ENCODE data around the gene SYTL5.

SYTL5 gene

GRCh38 chrX:38004046-38004445, 2.3 kb upstream of the SYTL5 start:
- Histone ChIP-seq H3K27ac (no peak overlapping the region), H4K20me1 (ENCODE audit: insufficient read depth) (no peaks in the 10 kb centered on the region), H3K4me1 (ENCODE audit: low read depth, poor library complexity, severe bottlenecking) (peaks cover 21% of the 10 kb centered on the region), H3K9ac (no peak overlapping the region), H3K79me2 (ENCODE audit: insufficient read depth, low read depth) (no peaks in the 10 kb centered on the region), H3K4me3 (IDR thresholded peaks at IDR 0.05; ENCODE audit: insufficient read depth, low read depth, low read length) (no peak overlapping the region), H3K36me3 (ENCODE audit: insufficient read depth) (no peaks in the 10 kb centered on the region), H3K4me2 (no peak overlapping the region), H3K27me3 (ENCODE audit: insufficient read depth, low read depth) (no peaks in the 10 kb centered on the region), H2AFZ (ENCODE audit: low read depth) (no peak overlapping the region)
- TF ChIP-seq CTCF (conservative IDR thresholded peaks at IDR 0.05; ENCODE audit: low read depth, low read length): no peak

- Histone ChIP-seq H3K4me1 (ENCODE audit: low read depth, poor library complexity, severe bottlenecking) (peaks cover 41% of the 10 kb centered on the region), H4K20me1 (ENCODE audit: insufficient read depth) (no peaks in the 10 kb centered on the region), H3K4me2 (no peak overlapping the region), H3K4me3 (IDR thresholded peaks at IDR 0.05; ENCODE audit: insufficient read depth, low read depth, low read length) (no peak overlapping the region), H2AFZ (ENCODE audit: low read depth) (no peak overlapping the region), H3K27me3 (ENCODE audit: insufficient read depth, low read depth) (no peaks in the 10 kb centered on the region), H3K27ac (no peak overlapping the region), H3K36me3 (ENCODE audit: insufficient read depth) (no peaks in the 10 kb centered on the region), H3K9ac (no peak overlapping the region), H3K79me2 (ENCODE audit: insufficient read depth, low read depth) (no peaks in the 10 kb centered on the region)
- TF ChIP-seq CTCF (conservative IDR thresholded peaks at IDR 0.05; ENCODE audit: low read depth, low read length): no peak
Measured at GRCh38 chrX:38006778-38007177, 425 bp downstream of the SYTL5 start.

GRCh38 chrX:38008658-38009057, 2.3 kb downstream of the SYTL5 start:
- no peaks in the 10 kb centered on the region for H3K27me3 ChIP-seq (ENCODE audit: insufficient read depth, low read depth)
- H3K27ac ChIP-seq: peak overlapping the region; percentile 47; the same call in 1 of the 2 replicates
- peaks cover 41% of the 10 kb centered on the region for H3K4me1 ChIP-seq (ENCODE audit: low read depth, poor library complexity, severe bottlenecking)
- no peak overlapping the region for H3K9ac ChIP-seq
- no peaks in the 10 kb centered on the region for H3K36me3 ChIP-seq (ENCODE audit: insufficient read depth)
- H3K4me3 ChIP-seq (IDR thresholded peaks at IDR 0.05; ENCODE audit: insufficient read depth, low read depth, low read length): no peak overlapping the region
- peak overlapping the region; percentile 34 for H3K4me2 ChIP-seq
- no peaks in the 10 kb centered on the region for H3K79me2 ChIP-seq (ENCODE audit: insufficient read depth, low read depth)
- 0 out of 2 replicates have a peak overlapping the region, but pooled peaks have one; percentile 38 for H2AFZ ChIP-seq (ENCODE audit: low read depth)
- TF ChIP-seq CTCF (conservative IDR thresholded peaks at IDR 0.05; ENCODE audit: low read depth, low read length): no peak
- H4K20me1 ChIP-seq (ENCODE audit: insufficient read depth): no peaks in the 10 kb centered on the region

DNA sequence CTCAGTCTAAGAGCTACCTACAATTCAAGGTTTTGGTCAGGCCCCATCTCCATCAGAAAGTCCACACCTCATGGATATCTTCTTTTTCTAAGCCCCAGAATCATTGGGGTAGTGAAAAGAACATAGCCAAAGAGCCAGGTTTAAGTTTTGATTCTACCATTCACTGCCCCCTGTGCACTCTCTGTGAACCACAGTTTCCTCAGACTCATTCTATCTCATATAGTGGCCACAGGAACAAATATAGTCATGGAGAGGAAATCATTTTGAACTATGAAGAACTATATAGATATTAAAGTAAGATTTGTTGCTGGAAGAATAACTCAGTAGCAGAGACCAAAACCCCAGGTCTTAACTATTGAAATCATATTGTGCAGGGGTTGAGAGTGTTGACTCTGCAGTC, 3.3 kb downstream of the SYTL5 start:
- no peak overlapping the region for H2AFZ ChIP-seq (ENCODE audit: low read depth)
- H3K36me3 ChIP-seq (ENCODE audit: insufficient read depth): no peaks in the 10 kb centered on the region
- no peaks in the 10 kb centered on the region for H3K27me3 ChIP-seq (ENCODE audit: insufficient read depth, low read depth)
- H3K4me2 ChIP-seq: peak overlapping the region; percentile 34; the same call in 1 of the 2 replicates
- H3K27ac ChIP-seq: peak overlapping the region; percentile 41; the same call in 1 of the 2 replicates
- H4K20me1 ChIP-seq (ENCODE audit: insufficient read depth): no peaks in the 10 kb centered on the region
- peaks cover 41% of the 10 kb centered on the region for H3K4me1 ChIP-seq (ENCODE audit: low read depth, poor library complexity, severe bottlenecking)
- no peak for TF ChIP-seq CTCF (conservative IDR thresholded peaks at IDR 0.05; ENCODE audit: low read depth, low read length)
- H3K79me2 ChIP-seq (ENCODE audit: insufficient read depth, low read depth): no peaks in the 10 kb centered on the region
- H3K9ac ChIP-seq: no peak overlapping the region
- no peak overlapping the region for H3K4me3 ChIP-seq (IDR thresholded peaks at IDR 0.05; ENCODE audit: insufficient read depth, low read depth, low read length)

All from KMS-11 (cell line).